ENCODE results near the gene MYCBP. TPM values are rescaled to one million over a fixed set of nuclear protein-coding genes. Genes with fewer than 3 reads are reported as not detected.

MYCBP gene
- total and polyA plus RNA-seq, 2 of the 13 experiments (the other 11 are each of a cell fraction or from before 2014, with no cell fraction given) = 11.4 to 30.4 TPM

- Histone ChIP-seq H4K20me1 (ENCODE audit: insufficient read depth, low read length) (no peaks in the 10 kb centered on the region), H3K4me2 (ENCODE audit: low read depth, low read length) (no peak overlapping the region), H3K27ac (ENCODE audit: extremely low read length, insufficient read depth, low read length) (no peak overlapping the region), H3K9me3 (ENCODE audit: low read length) (no peaks in the 10 kb centered on the region), H3K36me3 (replicated peaks in 1 of 2; ENCODE audit: control insufficient read depth in 1 of 2, insufficient read depth in 2 of 2, low read length in 2 of 2) (no peaks in the 10 kb centered on the region), H3K4me1 (ENCODE audit: insufficient read depth, low read length) (no peaks in the 10 kb centered on the region), H2AFZ (ENCODE audit: low read length) (no peak overlapping the region), H3K27me3 (ENCODE audit: control insufficient read depth in 1 of 2, insufficient read depth in 2 of 2, low read length in 2 of 2) (peaks cover 0 to 24% of the 10 kb centered on the region in 2 experiments; a peak in 4 of 5 replicates), H3K79me2 (ENCODE audit: insufficient read depth, low read length) (no peaks in the 10 kb centered on the region), H3K4me3 (replicated peaks in 1 of 3; ENCODE audit: insufficient read depth in 1 of 3, low read depth in 2 of 3, low read length in 3 of 3) (no peak overlapping the region), H3K9ac (ENCODE audit: insufficient read depth, low read depth, low read length) (no peak overlapping the region)
- DNase-seq (ENCODE audit: low spot score) (no peak), FAIRE-seq (no peak), ATAC-seq (no peak)
- in situ Hi-C loops (cut with HindIII; ENCODE audit: extremely low pct_ligation_motif_present, low pct_unique_long_range_greater_than_20kb) (no loop called here), intact Hi-C loops (cut with micrococcal nuclease; ENCODE audit: unreplicated experiment) (no loop called here)
- WGBS (ENCODE audit: low lambda C conversion rate) = 28% methylated on average over 6 of the region's 6 CpGs
- TF ChIP-seq ZNF414 (CRISPR knock-in tag; IDR thresholded peaks at IDR 0.05) (no peak), PRPF4 (IDR thresholded peaks at IDR 0.05; ENCODE audit: low read depth, low read length, poor library complexity, severe bottlenecking) (no peak), ZNF230 (CRISPR knock-in tag; IDR thresholded peaks at IDR 0.05) (no peak), ARID5B (CRISPR knock-in tag; IDR thresholded peaks at IDR 0.05) (no peak)
- POLR2A ChIA-PET = no interaction called here
- BruUV-seq (replicated peaks) = no TSS peak
- CTCF ChIA-PET (ENCODE audit: low intra/inter-chr PET ratio, low total read pairs) = no interaction called here
Measured at GRCh38 chr1:38831731-38832369, 41.3 kb downstream of the MYCBP start.

All from HepG2 (cell line).